ENCODE measurements around the gene USP5. TPM values are rescaled to one million over a fixed set of nuclear protein-coding genes. Genes with fewer than 3 reads are reported as not detected.

Gene USP5
- polyA plus RNA-seq, 1 of the 3 experiments (the other 2 are of a cell fraction) = 97.2 TPM

DNA sequence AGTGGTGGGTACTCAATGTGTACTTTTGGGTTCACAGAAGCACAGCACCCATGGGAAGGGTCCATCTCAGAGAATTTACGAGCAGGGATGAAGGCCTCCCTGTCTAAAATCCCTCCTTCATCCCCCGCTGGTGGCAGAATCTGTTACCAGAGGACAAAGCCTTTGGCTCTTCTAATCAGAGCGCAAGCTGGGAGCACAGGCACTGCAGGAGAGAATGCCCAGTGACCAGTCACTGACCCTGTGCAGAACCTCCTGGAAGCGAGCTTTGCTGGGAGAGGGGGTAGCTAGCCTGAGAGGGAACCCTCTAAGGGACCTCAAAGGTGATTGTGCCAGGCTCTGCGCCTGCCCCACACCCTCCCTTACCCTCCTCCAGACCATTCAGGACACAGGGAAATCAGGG, 31.8 kb upstream of the USP5 start:
- TF ChIP-seq FOXJ3 (CRISPR knock-in tag; IDR thresholded peaks at IDR 0.05) (no peak), JUND (IDR thresholded peaks at IDR 0.05) (no peak), RCOR1 (IDR thresholded peaks at IDR 0.05; ENCODE audit: low read length) (no peak), RFX5 (IDR thresholded peaks at IDR 0.05; ENCODE audit: low read length) (no peak), NFIC (IDR thresholded peaks at IDR 0.05; ENCODE audit: borderline replicate concordance) (no peak), GABPA (IDR thresholded peaks at IDR 0.05; ENCODE audit: low read depth) (no peak)

DNA sequence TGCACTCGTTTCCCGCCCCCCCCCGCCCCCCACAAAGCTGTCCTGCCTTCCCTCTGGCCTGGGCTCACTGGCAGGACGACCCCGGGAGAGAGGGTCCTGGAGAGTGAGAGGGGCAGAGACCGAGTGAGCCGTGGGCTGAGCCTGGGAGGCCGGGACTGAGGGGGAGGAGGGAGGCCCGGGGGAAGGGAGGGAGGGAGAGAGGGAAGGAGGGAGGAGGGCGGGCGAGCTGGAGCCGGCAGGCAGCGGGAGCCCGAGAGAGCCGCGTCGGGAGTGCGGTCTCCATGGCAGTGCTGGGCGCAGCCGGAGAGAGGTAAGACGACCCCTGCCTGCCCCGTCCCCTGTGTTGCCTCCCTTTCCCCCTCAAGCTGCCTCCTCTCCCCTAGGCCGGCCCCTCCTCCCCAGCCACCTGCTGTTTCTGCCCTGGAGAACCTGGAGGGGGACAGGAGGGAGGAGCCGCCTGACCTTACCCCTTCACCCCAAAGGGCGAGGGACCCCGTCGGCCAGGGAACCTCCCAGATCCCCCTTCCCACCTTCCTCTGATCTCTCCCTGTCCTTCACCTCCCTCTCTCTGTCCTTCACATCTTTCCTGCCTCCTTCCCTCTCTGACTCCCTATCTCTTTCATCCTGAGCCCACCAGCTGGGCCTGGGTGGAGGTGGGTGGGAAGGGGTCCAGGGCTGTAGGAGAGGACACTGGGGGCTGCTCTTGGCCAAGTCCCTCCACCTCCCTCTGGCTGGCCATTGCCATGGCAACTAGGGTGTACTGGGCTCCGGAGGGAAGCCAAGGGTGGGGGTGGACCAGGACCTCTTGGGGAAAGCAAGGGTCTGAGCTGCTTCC, 30.1 kb upstream of the USP5 start, which contains the start of gene GPR162:
GPR162 (plus strand) TSS at position 231 of the 835 bp plus-strand sequence. CDS start 2,078 bp downstream, outside the sequence.
- CTCF ChIA-PET = interaction anchor here (0.8 to 12.7 kb wide), 8 partner anchors 11 to 70 kb away, joined by 3 to 246 read pairs (median 19); partner anchors contain the start of genes MLF2, PTMS and SPSB2
- DNase-seq = peak; percentile 87

More for the DNA sequence above, 31.8 kb upstream of the USP5 start:
- no peak overlapping the region for H3K9ac ChIP-seq
- H3K9me2 ChIP-seq = no peaks in the 10 kb centered on the region
- peak overlapping the region in 1 of 2 experiments; percentile 61; a peak in 1 of 4 replicates for H3K27ac ChIP-seq (ENCODE audit: low read depth in 2 of 2, low read length in 1 of 2)
- no peaks in the 10 kb centered on the region for H4K20me1 ChIP-seq (ENCODE audit: insufficient read depth)
- WGBS (ENCODE audit: low lambda C conversion rate) = 55% methylated on average over 3 of the region's 5 CpGs
- CTCF ChIA-PET = interaction anchor here (0.8 to 12.7 kb wide), 6 partner anchors 15 to 206 kb away, joined by 3 to 246 read pairs (median 34); partner anchors contain the start of genes MLF2 and SPSB2
- DNase-seq = no peak
- no peak overlapping the region for H3K4me3 ChIP-seq (ENCODE audit: low read depth in 2 of 2, low read length in 1 of 2)
- no peaks in the 10 kb centered on the region for H3F3A ChIP-seq (replicated peaks; ENCODE audit: insufficient read depth)
- H3K27me3 ChIP-seq (ENCODE audit: insufficient read depth) = no peaks in the 10 kb centered on the region
- H2AFZ ChIP-seq (ENCODE audit: low read depth) = no peak overlapping the region
- H3K79me2 ChIP-seq (ENCODE audit: insufficient read depth) = no peaks in the 10 kb centered on the region
- H3K4me2 ChIP-seq = 0 out of 2 replicates have a peak overlapping the region, but pooled peaks have one; percentile 95
- H3K9me3 ChIP-seq = no peaks in the 10 kb centered on the region
- no peaks in the 10 kb centered on the region for H3K36me3 ChIP-seq (replicated peaks in 1 of 2; ENCODE audit: control insufficient read depth in 1 of 2, insufficient read depth in 2 of 2, low read length in 1 of 2)
- H3K4me1 ChIP-seq (ENCODE audit: control insufficient read depth in 1 of 2, insufficient read depth in 2 of 2, low read depth in 1 of 2, low read length in 1 of 2) = peaks cover 12 to 78% of the 10 kb centered on the region in 2 experiments; a peak in 3 of 4 replicates
- POLR2A ChIA-PET = interaction anchor here (1.0 to 2.8 kb wide), 4 partner anchors 10 to 131 kb away, joined by 3 to 19 read pairs (median 7); partner anchors contain the start of genes CDCA3, PTMS, USP5 and ZNF384

More for the DNA sequence above, 30.1 kb upstream of the USP5 start, which contains the start of gene GPR162:
- Histone ChIP-seq H3K79me2 (ENCODE audit: insufficient read depth) (no peaks in the 10 kb centered on the region), H3K27me3 (ENCODE audit: insufficient read depth) (no peaks in the 10 kb centered on the region), H3K4me2 (peak within 1 kb of the TSS; percentile 95), H2AFZ (ENCODE audit: low read depth) (0 out of 2 replicates have a peak within 1 kb of the TSS, but pooled peaks have one; percentile 74), H4K20me1 (ENCODE audit: insufficient read depth) (no peaks in the 10 kb centered on the region), H3K9me2 (no peaks in the 10 kb centered on the region), H3K36me3 (replicated peaks in 1 of 2; ENCODE audit: control insufficient read depth in 1 of 2, insufficient read depth in 2 of 2, low read length in 1 of 2) (no peaks in the 10 kb centered on the region), H3K4me3 (ENCODE audit: low read depth in 2 of 2, low read length in 1 of 2) (peak within 1 kb of the TSS; percentile 65 to 69), H3K9me3 (no peaks in the 10 kb centered on the region), H3K9ac (peak within 1 kb of the TSS; percentile 51), H3K27ac (ENCODE audit: low read depth in 2 of 2, low read length in 1 of 2) (peak within 1 kb of the TSS in 1 of 2 experiments; percentile 69; a peak in 1 of 4 replicates), H3K4me1 (ENCODE audit: control insufficient read depth in 1 of 2, insufficient read depth in 2 of 2, low read depth in 1 of 2, low read length in 1 of 2) (peaks cover 19 to 75% of the 10 kb centered on the region in 2 experiments; a peak in 3 of 4 replicates), H3F3A (replicated peaks; ENCODE audit: insufficient read depth) (peaks cover 4% of the 10 kb centered on the region)
- no peak for TF ChIP-seq NRF1 (IDR thresholded peaks at IDR 0.05; ENCODE audit: low read depth, low read length)
- TF ChIP-seq ELF1 (IDR thresholded peaks at IDR 0.05) = no peak
- TF ChIP-seq, protein P1, sequence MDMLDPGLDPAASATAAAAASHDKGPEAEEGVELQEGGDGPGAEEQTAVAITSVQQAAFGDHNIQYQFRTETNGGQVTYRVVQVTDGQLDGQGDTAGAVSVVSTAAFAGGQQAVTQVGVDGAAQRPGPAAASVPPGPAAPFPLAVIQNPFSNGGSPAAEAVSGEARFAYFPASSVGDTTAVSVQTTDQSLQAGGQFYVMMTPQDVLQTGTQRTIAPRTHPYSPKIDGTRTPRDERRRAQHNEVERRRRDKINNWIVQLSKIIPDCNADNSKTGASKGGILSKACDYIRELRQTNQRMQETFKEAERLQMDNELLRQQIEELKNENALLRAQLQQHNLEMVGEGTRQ (IDR thresholded peaks at IDR 0.05; ENCODE audit: borderline replicate concordance, low read depth, low read length) = no peak
- 0 out of 2 replicates have a peak, but pooled peaks have one; percentile 4 for TF ChIP-seq TAF1 (IDR thresholded peaks at IDR 0.05; ENCODE audit: borderline replicate concordance, low read depth, low read length)
- TF ChIP-seq, protein P2, sequence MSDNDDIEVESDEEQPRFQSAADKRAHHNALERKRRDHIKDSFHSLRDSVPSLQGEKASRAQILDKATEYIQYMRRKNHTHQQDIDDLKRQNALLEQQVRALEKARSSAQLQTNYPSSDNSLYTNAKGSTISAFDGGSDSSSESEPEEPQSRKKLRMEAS (IDR thresholded peaks at IDR 0.05; ENCODE audit: low read depth) = no peak
- no peak for TF ChIP-seq TEAD4 (IDR thresholded peaks at IDR 0.05; ENCODE audit: borderline replicate concordance, insufficient read depth)
- 1% methylated on average over 25 of the region's 28 CpGs for WGBS (ENCODE audit: low lambda C conversion rate)
- POLR2A ChIA-PET = interaction anchor here (0.6 to 2.8 kb wide), 10 partner anchors 8 to 209 kb away, joined by 3 to 19 read pairs (median 5); partner anchors contain the start of genes CDCA3, MLF2, PTMS and TPI1
